A549 (cell line): Measurements from ENCODE around the gene KCNH3. TPM values are rescaled to one million over a fixed set of nuclear protein-coding genes. Genes with fewer than 3 reads are reported as not detected.

ENCODE experiments used
- ATAC-seq, 2 experiments: fragments of 200-7000 bp in 1 of 2; fragments of >200 bp in 1 of 2; cut with Nextera tagmentation in 1 of 2; cut with Tn5 transposase in 1 of 2; 3 replicates each; pipeline versions ENCODE4 v1.8.0 to v1.9.1; 2018 to 2020; ENCODE audit warnings: mild to moderate bottlenecking in 1 of 2, moderate library complexity in 1 of 2
- CTCF ChIA-PET: fragments of 300-600 bp; sonication (Branson Sonifier 250); formaldehyde crosslinking; extraction: SDS; loops from one replicate; lab custom pipeline; 2021; ENCODE audit warnings: antibody characterized with exemption, inconsistent platforms; lab: Yijun Ruan, JAX
- POLR2A ChIA-PET: fragments of 350-600 bp; formaldehyde crosslinking; extraction: SDS; loops from one replicate; lab custom pipeline; 2021; ENCODE audit warnings: antibody characterized with exemption, inconsistent platforms; lab: Yijun Ruan, JAX
- DNase-seq, 2 experiments: peaks; one replicate each; pipeline versions ENCODE4 v3.0.0 to v3.0.0-alpha.2; 2011 to 2016; ENCODE audit warnings: low read depth in 1 of 2, low spot score in 1 of 2
- FAIRE-seq: peaks from 2 replicates; lab custom pipeline; 2011; peaks lifted over from hg19 to GRCh38; lab: Jason Lieb, UNC
- H3K27ac ChIP-seq, 2 experiments: fragments of >200 bp; sonication (Bioruptor Twin); formaldehyde crosslinking; 3 replicates each; pipeline ENCODE4 v1.5.1; 2016 to 2017
- H3K4me1 ChIP-seq: fragments of >200 bp; sonication (Bioruptor Twin); formaldehyde crosslinking; 3 replicates; pipeline ENCODE4 v1.6.1; 2016
- H3K4me2 ChIP-seq: fragments of >200 bp; sonication (Bioruptor Twin); formaldehyde crosslinking; 3 replicates; pipeline ENCODE4 v1.6.1; 2016
- H3K4me3 ChIP-seq: fragments of >200 bp; sonication (Bioruptor Twin); formaldehyde crosslinking; 3 replicates; pipeline ENCODE4 v1.5.1; 2016
- H3K9me3 ChIP-seq: fragments of >200 bp; sonication (Bioruptor Twin); formaldehyde crosslinking; 3 replicates; pipeline ENCODE4 v1.6.1; 2016
- BHLHE40 ChIP-seq: IDR thresholded peaks from 2 replicates; pipeline ENCODE4 v1.6.1; 2012; ENCODE audit warnings: low read depth, low read length, inconsistent platforms
- CBX2 ChIP-seq: fragments of 200-600 bp; sonication (generic); IDR thresholded peaks from 2 replicates; pipeline ENCODE4 v1.6.1; 2016; ENCODE audit warnings: low read depth, mild to moderate bottlenecking, borderline replicate concordance
- CBX8 ChIP-seq: fragments of 200-600 bp; sonication (generic); IDR thresholded peaks from 2 replicates; pipeline ENCODE4 v1.6.1; 2016
- EP300 ChIP-seq, 2 experiments: fragments of >200 bp; sonication (Bioruptor Twin); formaldehyde crosslinking; IDR thresholded peaks; 2 replicates in 1 of 2; 3 replicates in 1 of 2; pipeline ENCODE4 v1.6.1; 2016 to 2017
- FOSB ChIP-seq: fragments of 250-450 bp; sonication (Bioruptor Pico); IDR thresholded peaks from 2 replicates; pipeline ENCODE4 v1.5.0; 2020; ENCODE audit warnings: mild to moderate bottlenecking, moderate library complexity
- GATA3 ChIP-seq: IDR thresholded peaks from 2 replicates; pipeline ENCODE4 v1.6.1; 2012; ENCODE audit warnings: borderline replicate concordance
- HEYL ChIP-seq: fragments of 250-450 bp; sonication (Bioruptor Pico); IDR thresholded peaks from 2 replicates; pipeline ENCODE4 v1.8.0; 2021; ENCODE audit warnings: mild to moderate bottlenecking, moderate library complexity
- HOXA7 ChIP-seq: fragments of 250-450 bp; sonication (Bioruptor Pico); IDR thresholded peaks from 2 replicates; pipeline ENCODE4 v1.5.0; 2020; ENCODE audit warnings: mild to moderate bottlenecking, moderate library complexity
- HOXB13 ChIP-seq: fragments of 250-450 bp; sonication (Bioruptor Pico); IDR thresholded peaks from 2 replicates; pipeline ENCODE4 v1.5.0; 2020; ENCODE audit warnings: low read depth, mild to moderate bottlenecking, moderate library complexity
- HOXB5 ChIP-seq: fragments of 250-450 bp; sonication (Bioruptor Pico); IDR thresholded peaks from 2 replicates; pipeline ENCODE4 v1.5.0; 2020; ENCODE audit warnings: mild to moderate bottlenecking, moderate library complexity
- JUN ChIP-seq, 2 experiments: fragments of >200 bp; sonication (Bioruptor Twin); formaldehyde crosslinking; IDR thresholded peaks; 2 replicates in 1 of 2; 3 replicates in 1 of 2; pipeline ENCODE4 v1.6.1; 2016 to 2017
- MAFK ChIP-seq: fragments of 450-650 bp; IDR thresholded peaks from 2 replicates; pipeline ENCODE4 v1.6.1; 2014; ENCODE audit not compliant: partially characterized antibody
- MAX ChIP-seq: IDR thresholded peaks from 2 replicates; pipeline ENCODE4 v1.6.1; 2012
- MAZ ChIP-seq: fragments of 150-350 bp; IDR thresholded peaks from 2 replicates; pipeline ENCODE4 v1.6.1; 2014; ENCODE audit warnings: antibody characterized with exemption, low read depth, low read length, borderline replicate concordance
- MYC ChIP-seq: IDR thresholded peaks from 2 replicates; pipeline ENCODE4 v1.6.1; 2012; ENCODE audit warnings: mild to moderate bottlenecking, inconsistent platforms, low read length, improper control_type of control experiment, borderline replicate concordance
- NFE2L2 ChIP-seq: fragments of 150-350 bp; conservative IDR thresholded peaks from 2 replicates; pipeline ENCODE4 v1.6.1; 2014; ENCODE audit warnings: low read length
- PHF8 ChIP-seq: fragments of 200-600 bp; sonication (generic); IDR thresholded peaks from 2 replicates; pipeline ENCODE4 v1.6.1; 2016; ENCODE audit warnings: low read depth, mild to moderate bottlenecking, antibody characterized with exemption, moderate library complexity, borderline replicate concordance
- POLR2A ChIP-seq: IDR thresholded peaks from 2 replicates; pipeline ENCODE4 v1.6.1; 2012; ENCODE audit warnings: mild to moderate bottlenecking, low read length
- POLR2AphosphoS2 ChIP-seq: conservative IDR thresholded peaks from 2 replicates; pipeline ENCODE4 v1.6.1; 2012; ENCODE audit warnings: low read length, improper control_type of control experiment, inconsistent platforms
- REST ChIP-seq: fragments of 200-600 bp; sonication (generic); IDR thresholded peaks from 2 replicates; pipeline ENCODE4 v1.6.1; 2016; ENCODE audit warnings: antibody characterized with exemption, mild to moderate bottlenecking, moderate library complexity
- RFX5 ChIP-seq: fragments of 450-650 bp; IDR thresholded peaks from 2 replicates; pipeline ENCODE4 v1.7.1; 2014; ENCODE audit warnings: antibody characterized with exemption, mild to moderate bottlenecking, moderate library complexity
- SREBF2 ChIP-seq: fragments of 450-650 bp; IDR thresholded peaks from 2 replicates; pipeline ENCODE4 v1.6.1; 2014; ENCODE audit warnings: mild to moderate bottlenecking, moderate library complexity
- TFCP2L1 ChIP-seq: fragments of 250-450 bp; sonication (Bioruptor Pico); IDR thresholded peaks from 2 replicates; pipeline ENCODE4 v1.5.0; 2021; ENCODE audit warnings: mild to moderate bottlenecking
- ZC3H11A ChIP-seq: fragments of 450-650 bp; IDR thresholded peaks from 2 replicates; pipeline ENCODE4 v1.6.1; 2014; ENCODE audit warnings: antibody characterized with exemption, mild to moderate bottlenecking
- ZSCAN20 ChIP-seq: fragments of 250-450 bp; sonication (Bioruptor Pico); IDR thresholded peaks from 2 replicates; pipeline ENCODE4 v1.8.0; 2022; ENCODE audit warnings: mild to moderate bottlenecking, moderate library complexity
- WGBS: methylation state at CpG from one replicate; pipeline ENCODE4 v1.1.6; 2017; ENCODE audit errors: missing lambda C conversion rate; 5-methylcytosine and 5-hydroxymethylcytosine counted together
- polyA plus RNA-seq, 4 experiments: library from polyadenylated mRNA; depleted of rRNA in 3 of 4; stranded (reverse); fragments of >200 nt; fragmentation: RNase III in 1 of 4; extraction: RNeasy Plus Mini Kit Qiagen cat#74134 plus additional on column Dnase treatment in 1 of 4; gene quantifications; 2 replicates in 3 of 4; 3 replicates in 1 of 4; pipeline ENCODE4 v1.2.3, GENCODE V29; 2011 to 2017
- TF ChIP-seq, protein P1 (sequence below): fragments of >200 bp; sonication (Bioruptor Twin); formaldehyde crosslinking; IDR thresholded peaks from 3 replicates; pipeline ENCODE4 v1.5.1; 2016

The KCNH3 gene
- polyA plus RNA-seq, 2 of the 4 experiments (the other 2 are of a cell fraction), result 1.0 to 2.2 TPM

DNA sequence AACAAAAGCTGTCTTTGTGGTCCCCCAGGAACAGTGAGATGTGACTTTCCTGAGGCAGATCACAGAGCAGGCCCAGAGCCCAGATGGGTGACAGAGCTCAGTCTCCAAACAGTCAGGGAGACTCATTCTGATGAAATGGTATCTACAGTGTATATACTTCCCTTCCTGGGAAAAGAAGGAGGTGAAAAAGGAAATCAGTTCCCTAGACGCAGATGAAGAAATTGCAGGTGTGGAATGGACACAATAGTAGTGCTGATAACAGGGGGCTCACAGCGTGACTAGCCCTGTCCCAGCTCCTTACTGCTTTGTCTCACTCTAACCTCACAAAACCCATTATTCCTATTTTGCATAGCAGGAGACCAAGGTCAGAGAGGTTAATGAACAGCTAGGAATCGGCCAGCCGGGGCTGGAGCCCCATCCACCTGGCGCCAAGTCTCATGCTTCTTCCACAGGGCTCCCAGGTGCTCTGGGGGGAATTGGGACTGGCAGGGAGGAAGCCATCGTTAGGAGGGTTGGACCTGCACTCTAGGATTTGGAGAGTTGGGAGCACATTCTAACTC is 11.9 kb downstream of the KCNH3 start:
- POLR2A ChIA-PET, result interaction anchor here (0.7 kb wide), 1 partner anchor 191 kb away, joined by 3 read pairs; no protein-coding TSS in a partner anchor

GRCh38 chr12:49552014-49552413 is 13.2 kb downstream of the KCNH3 start:
- WGBS, result 65% methylated on average over 7 of the region's 7 CpGs
- ChIA-PET POLR2A (interaction anchor here (1.3 kb wide), 1 partner anchor 15 kb away, joined by 5 read pairs; no protein-coding TSS in a partner anchor), CTCF (interaction anchor here (0.6 to 11.4 kb wide), 13 partner anchors 10 to 221 kb away, joined by 3 to 91 read pairs (median 22); partner anchors contain the start of genes KCNH3 and MCRS1)
- ATAC-seq, result no peak
- TF ChIP-seq RFX5 (no peak), JUN (IDR thresholded peaks at IDR 0.05) (no peak), MYC (no peak), POLR2A (no peak), MAZ (no peak), HEYL (CRISPR knock-in tag) (no peak), SREBF2 (no peak), BHLHE40 (no peak), GATA3 (no peak), POLR2AphosphoS2 (no peak), HOXA7 (CRISPR knock-in tag) (no peak), MAFK (no peak)
- no peak for DNase-seq
- no peak overlapping the region for H3K4me3 ChIP-seq
- no peaks in the 10 kb centered on the region for H3K9me3 ChIP-seq
- no peak for FAIRE-seq
- H3K4me2 ChIP-seq, result no peak overlapping the region
- H3K4me1 ChIP-seq, result no peaks in the 10 kb centered on the region
- no peak overlapping the region for H3K27ac ChIP-seq

More for the DNA sequence above, 11.9 kb downstream of the KCNH3 start:
- DNase-seq, result no peak
- Histone ChIP-seq H3K27ac (no peak overlapping the region), H3K4me1 (no peaks in the 10 kb centered on the region), H3K4me2 (no peak overlapping the region), H3K4me3 (no peak overlapping the region), H3K9me3 (no peaks in the 10 kb centered on the region)
- no peak for TF ChIP-seq ZC3H11A
- TF ChIP-seq EP300 (IDR thresholded peaks at IDR 0.05), result no peak
- no peak for TF ChIP-seq ZSCAN20 (CRISPR knock-in tag)
- no peak for TF ChIP-seq FOSB (CRISPR knock-in tag)
- no peak for TF ChIP-seq PHF8
- TF ChIP-seq CBX2, result no peak
- TF ChIP-seq CBX8, result no peak
- no peak for TF ChIP-seq MAX
- no peak for TF ChIP-seq NFE2L2
- TF ChIP-seq REST, result no peak
- TF ChIP-seq HOXB13 (CRISPR knock-in tag), result no peak
- TF ChIP-seq HOXB5, result no peak
- no peak for TF ChIP-seq HEYL (CRISPR knock-in tag)
- no peak for TF ChIP-seq TFCP2L1 (CRISPR knock-in tag)
- no peak for TF ChIP-seq GATA3
- TF ChIP-seq, protein P1, sequence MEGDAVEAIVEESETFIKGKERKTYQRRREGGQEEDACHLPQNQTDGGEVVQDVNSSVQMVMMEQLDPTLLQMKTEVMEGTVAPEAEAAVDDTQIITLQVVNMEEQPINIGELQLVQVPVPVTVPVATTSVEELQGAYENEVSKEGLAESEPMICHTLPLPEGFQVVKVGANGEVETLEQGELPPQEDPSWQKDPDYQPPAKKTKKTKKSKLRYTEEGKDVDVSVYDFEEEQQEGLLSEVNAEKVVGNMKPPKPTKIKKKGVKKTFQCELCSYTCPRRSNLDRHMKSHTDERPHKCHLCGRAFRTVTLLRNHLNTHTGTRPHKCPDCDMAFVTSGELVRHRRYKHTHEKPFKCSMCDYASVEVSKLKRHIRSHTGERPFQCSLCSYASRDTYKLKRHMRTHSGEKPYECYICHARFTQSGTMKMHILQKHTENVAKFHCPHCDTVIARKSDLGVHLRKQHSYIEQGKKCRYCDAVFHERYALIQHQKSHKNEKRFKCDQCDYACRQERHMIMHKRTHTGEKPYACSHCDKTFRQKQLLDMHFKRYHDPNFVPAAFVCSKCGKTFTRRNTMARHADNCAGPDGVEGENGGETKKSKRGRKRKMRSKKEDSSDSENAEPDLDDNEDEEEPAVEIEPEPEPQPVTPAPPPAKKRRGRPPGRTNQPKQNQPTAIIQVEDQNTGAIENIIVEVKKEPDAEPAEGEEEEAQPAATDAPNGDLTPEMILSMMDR, result no peak
- TF ChIP-seq POLR2A, result no peak
- WGBS, result 92% methylated on average over 6 of the region's 6 CpGs
- no peak for FAIRE-seq
- ATAC-seq, result no peak
- CTCF ChIA-PET, result interaction anchor here (0.7 to 11.4 kb wide), 12 partner anchors 9 to 254 kb away, joined by 3 to 91 read pairs (median 6); partner anchors contain the start of gene KCNH3
